Endothelial cell of umbilical vein (primary cell): ENCODE data around the gene GPR17. TPM values are rescaled to one million over a fixed set of nuclear protein-coding genes. Genes with fewer than 3 reads are reported as not detected.
A peak's percentile ranks its signal among the peaks of the same experiment; 100 is the strongest.

Experiments used
- BruUV-seq: library from RNA; stranded (reverse); fragments of 400-500 nt; replicated peaks from 2 replicates; lab custom pipeline; 2021; lab: Mats Ljungman, UMichigan
- CTCF ChIA-PET: fragments of 300-600, 350-600 bp; sonication (Branson Sonifier 250); formaldehyde crosslinking; loops from one replicate; lab custom pipeline; 2021; ENCODE audit warnings: antibody characterized with exemption, inconsistent platforms; lab: Charles Lee
- POLR2A ChIA-PET: fragments of 300-600, 350-600 bp; sonication (Branson Sonifier 250); formaldehyde crosslinking; loops from one replicate; lab custom pipeline; 2021; ENCODE audit warnings: antibody characterized with exemption, inconsistent platforms; lab: Charles Lee
- DNase-seq: peaks from one replicate; pipeline ENCODE4 v3.0.0-alpha.2; 2011; ENCODE audit warnings: low read depth, low spot score
- FAIRE-seq: peaks from 2 replicates; lab custom pipeline; 2011; peaks lifted over from hg19 to GRCh38; lab: Jason Lieb, UNC
- H2AFZ ChIP-seq: 2 replicates; pipeline ENCODE4 v1.6.0; 2012; ENCODE audit warnings: low read depth, low read length, control low read depth, inconsistent platforms
- H3K27ac ChIP-seq: 2 replicates; pipeline ENCODE4 v1.5.1; 2011; ENCODE audit warnings: low read depth, mild to moderate bottlenecking, control low read depth, low read length, moderate library complexity; ENCODE audit not compliant: insufficient read depth
- H3K27me3 ChIP-seq, 2 experiments: 2 replicates each; pipeline versions ENCODE4 v1.6.0 to v1.6.1; 2011; ENCODE audit warnings: low read length in 2 of 2, mixed read lengths in 1 of 2; ENCODE audit not compliant: control insufficient read depth in 2 of 2, insufficient read depth in 2 of 2
- H3K36me3 ChIP-seq, 2 experiments: 2 replicates in 1 of 2; 3 replicates in 1 of 2; pipeline ENCODE4 v1.5.1; 2011; ENCODE audit warnings: low read length in 2 of 2, mild to moderate bottlenecking in 1 of 2, moderate library complexity in 1 of 2; ENCODE audit not compliant: control insufficient read depth in 2 of 2, insufficient read depth in 2 of 2; ENCODE audit errors: extremely low read depth in 1 of 2
- H3K4me1 ChIP-seq: 3 replicates; pipeline ENCODE4 v1.5.1; 2011; ENCODE audit warnings: mild to moderate bottlenecking, low read length; ENCODE audit not compliant: control insufficient read depth, insufficient read depth; ENCODE audit errors: extremely low read depth
- H3K4me2 ChIP-seq: 2 replicates; pipeline ENCODE4 v1.6.1; 2011; ENCODE audit warnings: low read length, control low read depth, mixed read lengths; ENCODE audit not compliant: insufficient read depth
- H3K4me3 ChIP-seq, 3 experiments: fragments of 200-600 bp in 1 of 3; sonication (generic), shearing (Covaris generic) in 1 of 3; replicated peaks in 1 of 3; 2 replicates each; pipeline ENCODE4 v1.5.1; 2011 to 2016; ENCODE audit warnings: control low read depth in 3 of 3, low read length in 3 of 3, mild to moderate bottlenecking in 2 of 3, inconsistent platforms in 1 of 3, low read depth in 1 of 3, moderate library complexity in 1 of 3; ENCODE audit not compliant: insufficient read depth in 1 of 3
- H3K79me2 ChIP-seq: 2 replicates; pipeline ENCODE4 v1.6.0; 2012; ENCODE audit warnings: low read length, inconsistent platforms; ENCODE audit not compliant: control insufficient read depth, insufficient read depth
- H3K9ac ChIP-seq: replicated peaks from 2 replicates; pipeline ENCODE3; 2011; ENCODE audit warnings: low read length, control low read depth; ENCODE audit not compliant: insufficient read depth; ENCODE audit errors: extremely low read depth
- H3K9me1 ChIP-seq: replicated peaks from 3 replicates; pipeline ENCODE4 v1.6.0; 2011; ENCODE audit warnings: mild to moderate bottlenecking, low read length; ENCODE audit not compliant: control insufficient read depth, insufficient read depth; ENCODE audit errors: extremely low read depth
- H3K9me3 ChIP-seq: replicated peaks from 2 replicates; pipeline ENCODE4 v1.5.1; 2012; ENCODE audit warnings: low read length, inconsistent platforms; ENCODE audit not compliant: control insufficient read depth, insufficient read depth
- H4K20me1 ChIP-seq: replicated peaks from 2 replicates; pipeline ENCODE3; 2011; ENCODE audit warnings: mild to moderate bottlenecking, low read length; ENCODE audit not compliant: control insufficient read depth, insufficient read depth; ENCODE audit errors: extremely low read depth
- CTCF ChIP-seq, 2 donors: IDR thresholded peaks; 1 replicate in 1 of 2; 2 replicates in 1 of 2; pipeline ENCODE4 v1.5.1; 2011; ENCODE audit warnings: low read length in 2 of 2, mild to moderate bottlenecking in 2 of 2, moderate library complexity in 2 of 2, control low read depth in 1 of 2, inconsistent platforms in 1 of 2, low read depth in 1 of 2; ENCODE audit not compliant: insufficient read depth in 1 of 2; ENCODE audit errors: extremely low read depth in 1 of 2
- FOS ChIP-seq: IDR thresholded peaks from 2 replicates; pipeline ENCODE4 v1.6.1; 2011; ENCODE audit warnings: mild to moderate bottlenecking, low read length, moderate library complexity, borderline replicate concordance; ENCODE audit not compliant: insufficient read depth
- JUN ChIP-seq: IDR thresholded peaks from 2 replicates; pipeline ENCODE4 v1.6.1; 2011; ENCODE audit warnings: borderline replicate concordance, low read depth; ENCODE audit not compliant: insufficient read length, insufficient read depth
- POLR2AphosphoS5 ChIP-seq: IDR thresholded peaks from 2 replicates; pipeline ENCODE4 v1.6.1; 2012; ENCODE audit warnings: low read depth, mild to moderate bottlenecking, control low read depth, low read length, moderate library complexity; ENCODE audit not compliant: insufficient read depth
- dilution Hi-C: fragments of 300-500 bp; cut with MboI; formaldehyde crosslinking; loops from one replicate; pipeline ENCODE4 v1.15.0; 2019; ENCODE audit warnings: low sequenced_read_pairs; ENCODE audit not compliant: extremely low pct_ligation_motif_present
- intact Hi-C: fragments of 100-400 bp; cut with micrococcal nuclease; formaldehyde crosslinking; loops from one replicate; pipeline ENCODE4 v1.10.0; 2022
- polyA plus RNA-seq, 4 experiments: library from polyadenylated mRNA; depleted of rRNA in 3 of 4; stranded (reverse) in 3 of 4; unstranded in 1 of 4; fragments of >200 nt; gene quantifications; 2 replicates each; pipeline versions ENCODE4 v1.2.1 to v1.2.3, GENCODE V29; 2011 to 2012; ENCODE audit warnings: missing spikeins in 1 of 4
- total RNA-seq: library from RNA; stranded (reverse); gene quantifications from 2 replicates; pipeline ENCODE4 v1.2.3, GENCODE V29; 2021

Gene GPR17
- total and polyA plus RNA-seq, 2 donors (not counting 3 experiments of a cell fraction or from before 2014, with no cell fraction given) = 0.10 TPM; not detected in 1

- ChIA-PET CTCF (interaction anchor here (0.9 to 2.4 kb wide), 5 partner anchors 14 to 136 kb away, joined by 3 to 19 read pairs (median 5); partner anchors contain the start of gene LIMS2), POLR2A (no interaction called here)
- Histone ChIP-seq H3K4me2 (no peak overlapping the region), H3K36me3 (no peaks in the 10 kb centered on the region), H3K27ac (no peak overlapping the region), H2AFZ (no peak overlapping the region), H4K20me1 (no peaks in the 10 kb centered on the region), H3K9ac (no peak overlapping the region), H3K9me3 (no peaks in the 10 kb centered on the region), H3K79me2 (no peaks in the 10 kb centered on the region), H3K9me1 (no peaks in the 10 kb centered on the region), H3K4me1 (peaks cover 41% of the 10 kb centered on the region), H3K27me3 (no peaks in the 10 kb centered on the region), H3K4me3 (no peak overlapping the region)
- dilution Hi-C loops (no loop called here), intact Hi-C loops (no loop called here)
- TF ChIP-seq FOS (no peak), POLR2AphosphoS5 (no peak), JUN (no peak), CTCF (IDR thresholded peaks at IDR 0.05; ENCODE audit: extremely low read depth in 1 of 2, insufficient read depth in 1 of 2, low read depth in 1 of 2, low read length in 2 of 2) (peak in 1 of 2 donors; percentile 25)
- no TSS peak for BruUV-seq
- FAIRE-seq (peak; percentile 21), DNase-seq (no peak)
Observed at GRCh38 chr2:127644066-127645025, 1.6 kb upstream of the GPR17 start.
